Skeletal muscle tissue (tissue), 4 donors: Measurements from ENCODE around the gene ZMYND15. TPM values are rescaled to one million over a fixed set of nuclear protein-coding genes. Genes with fewer than 3 reads are reported as not detected.
A peak's percentile ranks its signal among the peaks of the same experiment; 100 is the strongest.
"Not testable (repeated sequence)": the region's sequence is repeated elsewhere in the genome, so short reads cannot be mapped to it uniquely, and the experiment has no call there.

ENCODE experiments used
- H3K27ac ChIP-seq: one replicate; pipeline ENCODE4 v1.7.0; 2013; ENCODE audit warnings: mild to moderate bottlenecking, low read depth, low read length, inconsistent platforms
- H3K27me3 ChIP-seq, 3 donors: one replicate each; pipeline ENCODE4 v1.7.0; 2013; ENCODE audit warnings: low read length in 3 of 3; ENCODE audit not compliant: control insufficient read depth in 3 of 3, insufficient read depth in 3 of 3
- H3K36me3 ChIP-seq, 3 donors: one replicate each; pipeline ENCODE4 v1.7.0; 2013; ENCODE audit warnings: low read length in 3 of 3; ENCODE audit not compliant: control insufficient read depth in 3 of 3, insufficient read depth in 3 of 3
- H3K4me1 ChIP-seq, 3 donors: one replicate each; pipeline ENCODE4 v1.7.0; 2013; ENCODE audit warnings: low read length in 3 of 3, mild to moderate bottlenecking in 3 of 3; ENCODE audit not compliant: control insufficient read depth in 3 of 3, insufficient read depth in 3 of 3
- H3K4me3 ChIP-seq, 3 donors: one replicate each; pipeline ENCODE4 v1.7.0; 2013; ENCODE audit warnings: low read length in 3 of 3
- H3K9ac ChIP-seq, 3 donors: one replicate each; pipeline ENCODE4 v1.7.0; 2013; ENCODE audit warnings: low read length in 3 of 3, mild to moderate bottlenecking in 3 of 3, moderate library complexity in 2 of 3, low read depth in 1 of 3
- H3K9me3 ChIP-seq, 3 donors: one replicate each; pipeline ENCODE4 v1.7.0; 2013; ENCODE audit warnings: low read length in 3 of 3; ENCODE audit not compliant: control insufficient read depth in 3 of 3
- total RNA-seq: library from RNA; depleted of rRNA; stranded (reverse); fragments of >200 nt; gene quantifications from one replicate; pipeline ENCODE4 v1.2.3, GENCODE V29; 2014
- donor health status: Osteomylitis.

ZMYND15 gene
- total RNA-seq, 1 donor from 2014 or later: 0.52 TPM

- Histone ChIP-seq H3K27ac (no peak overlapping the region), H3K9ac (no peak overlapping the region), H3K36me3 (no peaks in the 10 kb centered on the region), H3K9me3 (no peaks in the 10 kb centered on the region), H3K27me3 (no peaks in the 10 kb centered on the region), H3K4me3 (no peak overlapping the region), H3K4me1 (peaks cover 10 to 18% (median 14%) of the 10 kb centered on the region in 3 donors)
Observed at GRCh38 chr17:4704991-4705390, 34.6 kb upstream of the ZMYND15 start.

- Histone ChIP-seq H3K9ac (no peak overlapping the region), H3K9me3 (no peaks in the 10 kb centered on the region), H3K4me1 (peaks cover 14 to 22% (median 19%) of the 10 kb centered on the region in 3 donors), H3K27ac (no peak overlapping the region), H3K27me3 (no peaks in the 10 kb centered on the region), H3K4me3 (no peak overlapping the region), H3K36me3 (no peaks in the 10 kb centered on the region)
Observed at GRCh38 chr17:4706121-4706520, 33.5 kb upstream of the ZMYND15 start.

DNA sequence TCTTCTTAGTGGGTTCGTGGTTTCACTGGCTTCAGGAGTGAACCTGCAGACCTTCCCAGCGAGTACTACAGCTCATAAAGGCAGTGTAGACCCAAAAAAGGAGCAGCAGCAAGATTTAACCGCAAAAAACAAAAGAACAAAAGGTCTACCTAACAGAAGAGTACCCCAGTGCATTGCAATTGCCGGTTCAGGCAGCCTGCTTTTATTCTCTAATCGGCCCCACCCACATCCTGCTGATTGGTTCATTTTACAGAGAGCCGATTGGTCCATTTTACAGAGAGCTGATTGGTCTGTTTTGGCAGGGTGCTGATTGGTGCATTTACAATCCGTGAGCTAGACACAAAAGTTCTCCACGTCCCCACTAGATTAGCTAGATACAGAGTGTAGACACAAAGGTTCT is 31.2 kb upstream of the ZMYND15 start:
- no peak overlapping the region for H3K4me3 ChIP-seq
- H3K9me3 ChIP-seq: no peaks in the 10 kb centered on the region
- no peaks in the 10 kb centered on the region for H3K36me3 ChIP-seq
- H3K9ac ChIP-seq: no peak overlapping the region
- peaks cover 19 to 31% (median 24%) of the 10 kb centered on the region in 3 donors for H3K4me1 ChIP-seq
- no peaks in the 10 kb centered on the region for H3K27me3 ChIP-seq
- H3K27ac ChIP-seq: no peak overlapping the region

DNA sequence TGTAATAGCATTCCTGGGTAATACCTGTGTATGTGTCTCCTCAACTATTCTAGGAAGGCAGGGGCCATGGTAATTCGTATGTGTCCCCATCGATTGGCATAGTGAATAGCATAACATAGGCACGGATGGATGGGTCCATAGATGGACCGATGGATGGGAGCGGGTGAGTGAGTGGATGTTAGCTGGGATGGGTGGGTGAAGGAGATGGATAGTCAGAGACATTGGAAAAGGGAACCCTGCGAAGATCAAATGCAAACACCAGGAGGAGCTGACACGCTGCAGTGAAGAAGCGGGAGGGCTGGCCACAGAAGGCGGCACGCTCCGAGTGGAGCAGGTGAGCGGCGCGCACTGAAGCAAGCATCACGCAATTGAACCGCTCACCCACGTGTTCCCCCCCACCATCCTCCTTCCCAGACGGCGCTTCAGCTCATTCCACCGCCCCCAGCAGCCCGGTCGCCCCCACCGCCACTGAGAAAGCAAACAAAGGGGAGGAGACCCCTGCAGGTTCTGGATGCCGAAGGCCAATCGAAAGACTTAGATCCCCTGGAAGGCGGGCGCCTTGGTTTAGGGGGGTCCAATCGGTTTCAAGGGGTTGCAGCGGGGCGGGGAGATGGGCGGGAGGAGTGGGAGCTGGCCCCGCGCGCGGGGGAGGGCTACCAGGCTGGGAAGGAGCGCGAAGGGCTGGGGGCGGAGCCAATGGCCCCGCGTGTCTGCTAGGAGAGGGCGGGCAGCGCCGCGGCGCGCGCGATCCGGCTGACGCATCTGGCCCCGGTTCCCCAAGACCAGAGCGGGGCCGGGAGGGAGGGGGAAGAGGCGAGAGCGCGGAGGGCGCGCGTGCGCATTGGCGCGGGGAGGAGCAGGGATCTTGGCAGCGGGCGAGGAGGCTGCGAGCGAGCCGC is 29.6 kb upstream of the ZMYND15 start, which contains the start of gene ARRB2:
TSS of gene ARRB2 (plus strand) at position 839 of the 899 bp plus-strand sequence. CDS start 90 bp downstream, outside the sequence.
- Histone ChIP-seq H3K4me3 (peak within 1 kb of the TSS; percentile 68 to 72 (median 71)), H3K9me3 (no peaks in the 10 kb centered on the region), H3K27me3 (no peaks in the 10 kb centered on the region), H3K4me1 (peaks cover 19 to 25% (median 22%) of the 10 kb centered on the region in 3 donors), H3K27ac (peak within 1 kb of the TSS; percentile 57), H3K36me3 (no peaks in the 10 kb centered on the region), H3K9ac (peak within 1 kb of the TSS; percentile 63 to 73 (median 73))

GRCh38 chr17:4710693-4711634 is 28.7 kb upstream of the ZMYND15 start:
- Histone ChIP-seq H3K9ac (peak overlapping the region; percentile 63 to 73 (median 73)), H3K27ac (peak overlapping the region; percentile 57), H3K36me3 (no peaks in the 10 kb centered on the region), H3K4me3 (peak overlapping the region; percentile 68 to 72 (median 71)), H3K27me3 (no peaks in the 10 kb centered on the region), H3K4me1 (peaks cover 19 to 25% (median 22%) of the 10 kb centered on the region in 3 donors), H3K9me3 (no peaks in the 10 kb centered on the region)

GRCh38 chr17:4711661-4712181 is 27.9 kb upstream of the ZMYND15 start:
- Histone ChIP-seq H3K36me3 (no peaks in the 10 kb centered on the region), H3K27ac (peak overlapping the region; percentile 57), H3K9me3 (no peaks in the 10 kb centered on the region), H3K4me3 (peak overlapping the region; percentile 56 to 72 (median 68)), H3K4me1 (peaks cover 19 to 25% (median 22%) of the 10 kb centered on the region in 3 donors), H3K9ac (peak overlapping the region in 2 of 3 donors; percentile 63 to 73), H3K27me3 (no peaks in the 10 kb centered on the region)

- Histone ChIP-seq H3K4me3 (peak overlapping the region in 1 of 3 donors; percentile 17), H3K27ac (peak overlapping the region; percentile 37), H3K4me1 (peaks cover 19 to 25% (median 22%) of the 10 kb centered on the region in 3 donors), H3K36me3 (peaks cover under 1 to 3% (median 3%) of the 10 kb centered on the region in 3 donors), H3K9me3 (no peaks in the 10 kb centered on the region), H3K27me3 (no peaks in the 10 kb centered on the region), H3K9ac (no peak overlapping the region)
Observed at GRCh38 chr17:4712526-4712925, 27.1 kb upstream of the ZMYND15 start.

- not testable (repeated sequence) for H3K4me3 ChIP-seq, H3K9me3 ChIP-seq, H3K27me3 ChIP-seq, H3K36me3 ChIP-seq, H3K9ac ChIP-seq, H3K27ac ChIP-seq
- H3K4me1 ChIP-seq: peaks cover 19 to 24% (median 22%) of the 10 kb centered on the region in 3 donors
Observed at GRCh38 chr17:4714340-4715062, 25.1 kb upstream of the ZMYND15 start.
